IPS-18a (cell line): Measurements from ENCODE around the gene TRPV2.
"Not testable (repeated sequence)": the region's sequence is repeated elsewhere in the genome, so short reads cannot be mapped to it uniquely, and the experiment has no call there.

Source experiments
- H3K27ac ChIP-seq: one replicate; pipeline ENCODE4 v1.5.1; 2013; ENCODE audit warnings: low read length
- H3K27me3 ChIP-seq: one replicate; pipeline ENCODE4 v1.6.1; 2013; ENCODE audit warnings: mild to moderate bottlenecking, low read length; ENCODE audit not compliant: control insufficient read depth, insufficient read depth
- H3K36me3 ChIP-seq: one replicate; pipeline ENCODE4 v1.6.1; 2013; ENCODE audit warnings: low read depth, low read length; ENCODE audit not compliant: control insufficient read depth
- H3K4me1 ChIP-seq: one replicate; pipeline ENCODE4 v1.6.1; 2013; ENCODE audit warnings: low read depth, low read length; ENCODE audit not compliant: control insufficient read depth
- H3K4me3 ChIP-seq: one replicate; pipeline ENCODE4 v1.5.1; 2013; ENCODE audit warnings: low read length
- H3K9ac ChIP-seq: one replicate; pipeline ENCODE4 v1.6.1; 2013; ENCODE audit warnings: mild to moderate bottlenecking, low read length, moderate library complexity
- H3K9me3 ChIP-seq: one replicate; pipeline ENCODE4 v1.6.1; 2013; ENCODE audit warnings: low read depth, low read length; ENCODE audit not compliant: control insufficient read depth

Gene TRPV2

GRCh38 chr17:16384557-16384956, 30.8 kb upstream of the TRPV2 start:
- H3K4me1 ChIP-seq = peaks cover 5% of the 10 kb centered on the region
- no peak overlapping the region for H3K9ac ChIP-seq
- H3K9me3 ChIP-seq = no peaks in the 10 kb centered on the region
- peaks cover 20% of the 10 kb centered on the region for H3K36me3 ChIP-seq
- H3K4me3 ChIP-seq = no peak overlapping the region
- no peaks in the 10 kb centered on the region for H3K27me3 ChIP-seq
- H3K27ac ChIP-seq = no peak overlapping the region

GRCh38 chr17:16386126-16386507, 29.3 kb upstream of the TRPV2 start:
- H3K4me3 ChIP-seq = peak overlapping the region; percentile 62
- not testable (repeated sequence) for H3K4me1 ChIP-seq, H3K27ac ChIP-seq

GRCh38 chr17:16391451-16391850, 23.9 kb upstream of the TRPV2 start:
- H3K36me3 ChIP-seq = no peaks in the 10 kb centered on the region

More at GRCh38 chr17:16386126-16386507, 29.3 kb upstream of the TRPV2 start:
- H3K36me3 ChIP-seq = peaks cover 20% of the 10 kb centered on the region
- not testable (repeated sequence) for H3K9me3 ChIP-seq, H3K9ac ChIP-seq, H3K27me3 ChIP-seq

GRCh38 chr17:16392491-16392890, 22.9 kb upstream of the TRPV2 start:
- H3K36me3 ChIP-seq, H3K9ac ChIP-seq, H3K27me3 ChIP-seq, H3K4me3 ChIP-seq, H3K27ac ChIP-seq, H3K9me3 ChIP-seq, H3K4me1 ChIP-seq: not testable (repeated sequence)

More at GRCh38 chr17:16391451-16391850, 23.9 kb upstream of the TRPV2 start:
- H3K4me3 ChIP-seq = no peak overlapping the region
- no peak overlapping the region for H3K27ac ChIP-seq
- no peak overlapping the region for H3K9ac ChIP-seq
- H3K4me1 ChIP-seq = peaks cover 5% of the 10 kb centered on the region
- no peaks in the 10 kb centered on the region for H3K9me3 ChIP-seq
- H3K27me3 ChIP-seq = no peaks in the 10 kb centered on the region

GRCh38 chr17:16395887-16396286, 19.5 kb upstream of the TRPV2 start:
- H3K27me3 ChIP-seq, H3K9ac ChIP-seq, H3K4me1 ChIP-seq, H3K36me3 ChIP-seq, H3K27ac ChIP-seq, H3K4me3 ChIP-seq, H3K9me3 ChIP-seq: not testable (repeated sequence)

- not testable (repeated sequence) for H3K27ac ChIP-seq, H3K27me3 ChIP-seq, H3K4me1 ChIP-seq, H3K36me3 ChIP-seq, H3K9ac ChIP-seq, H3K9me3 ChIP-seq, H3K4me3 ChIP-seq
These were observed 18.7 kb upstream of the TRPV2 start for GRCh38 chr17:16396693-16397092.

- Histone ChIP-seq H3K4me1 (peaks cover 7% of the 10 kb centered on the region), H3K36me3 (no peaks in the 10 kb centered on the region), H3K4me3 (no peak overlapping the region), H3K27ac (no peak overlapping the region), H3K9ac (no peak overlapping the region), H3K27me3 (no peaks in the 10 kb centered on the region), H3K9me3 (no peaks in the 10 kb centered on the region)
These were observed 16.8 kb upstream of the TRPV2 start for GRCh38 chr17:16398270-16399267.

GRCh38 chr17:16403847-16404246, 11.5 kb upstream of the TRPV2 start:
- H3K4me1 ChIP-seq, H3K27ac ChIP-seq, H3K9me3 ChIP-seq, H3K9ac ChIP-seq, H3K36me3 ChIP-seq, H3K4me3 ChIP-seq, H3K27me3 ChIP-seq: not testable (repeated sequence)

GRCh38 chr17:16406742-16407674, 8.4 kb upstream of the TRPV2 start:
- H3K27ac ChIP-seq = no peak overlapping the region
- no peaks in the 10 kb centered on the region for H3K36me3 ChIP-seq
- H3K27me3 ChIP-seq = no peaks in the 10 kb centered on the region
- H3K9me3 ChIP-seq = no peaks in the 10 kb centered on the region
- peak overlapping the region; percentile 67 for H3K4me3 ChIP-seq
- peak overlapping the region; percentile 73 for H3K9ac ChIP-seq
- peaks cover 6% of the 10 kb centered on the region for H3K4me1 ChIP-seq

GRCh38 chr17:16407911-16408588, 7.3 kb upstream of the TRPV2 start:
- peak overlapping the region; percentile 47 for H3K27ac ChIP-seq
- peak overlapping the region; percentile 48 for H3K9ac ChIP-seq
- H3K9me3 ChIP-seq = no peaks in the 10 kb centered on the region
- peak overlapping the region; percentile 37 for H3K4me3 ChIP-seq
- no peaks in the 10 kb centered on the region for H3K36me3 ChIP-seq
- H3K4me1 ChIP-seq = peaks cover 6% of the 10 kb centered on the region
- H3K27me3 ChIP-seq = no peaks in the 10 kb centered on the region

- no peak overlapping the region for H3K27ac ChIP-seq
- peaks cover 5% of the 10 kb centered on the region for H3K4me1 ChIP-seq
- H3K4me3 ChIP-seq = no peak overlapping the region
- H3K27me3 ChIP-seq = no peaks in the 10 kb centered on the region
- no peaks in the 10 kb centered on the region for H3K9me3 ChIP-seq
- H3K36me3 ChIP-seq = no peaks in the 10 kb centered on the region
- H3K9ac ChIP-seq = no peak overlapping the region
These were observed 2.0 kb downstream of the TRPV2 start for GRCh38 chr17:16417399-16417798.
